OCI-LY1 (cell line): ENCODE results near the gene SFI1.

Experiments used
- H2AFZ ChIP-seq: fragments of 200-600 bp; sonication (generic), shearing (Covaris generic); 2 replicates; pipeline ENCODE4 v1.6.0; 2014; ENCODE audit warnings: antibody characterized with exemption, mild to moderate bottlenecking, low read length
- H3F3A ChIP-seq: fragments of 200-600 bp; sonication (generic), shearing (Covaris generic); 2 replicates; pipeline ENCODE4 v1.6.0; 2014; ENCODE audit warnings: mild to moderate bottlenecking, antibody characterized with exemption, low read length, moderate library complexity; ENCODE audit not compliant: insufficient read depth
- H3K27ac ChIP-seq: fragments of 200-600 bp; sonication (generic); 2 replicates; pipeline ENCODE4 v1.5.1; 2014; ENCODE audit warnings: low read length, mixed run types, mild to moderate bottlenecking, low read depth; ENCODE audit not compliant: poor library complexity, severe bottlenecking
- H3K27me3 ChIP-seq: fragments of 200-600 bp; sonication (generic); 2 replicates; pipeline ENCODE4 v1.6.0; 2014; ENCODE audit warnings: antibody characterized with exemption, mild to moderate bottlenecking, low read length, moderate library complexity; ENCODE audit not compliant: insufficient read depth
- H3K36me3 ChIP-seq: fragments of 200-600 bp; sonication (generic); 2 replicates; pipeline ENCODE4 v1.6.1; 2014; ENCODE audit warnings: mild to moderate bottlenecking, antibody characterized with exemption, low read length, moderate library complexity, mixed read lengths; ENCODE audit not compliant: insufficient read depth
- H3K4me1 ChIP-seq: fragments of 200-600 bp; sonication (generic); 2 replicates; pipeline ENCODE4 v1.5.1; 2014; ENCODE audit warnings: mild to moderate bottlenecking, low read length, moderate library complexity; ENCODE audit not compliant: insufficient read depth, severe bottlenecking
- H3K4me2 ChIP-seq: fragments of 200-600 bp; sonication (generic), shearing (Covaris generic); 2 replicates; pipeline ENCODE4 v1.6.1; 2014; ENCODE audit warnings: low read length
- H3K4me3 ChIP-seq: fragments of 200-600 bp; sonication (generic); 2 replicates; pipeline ENCODE4 v1.5.1; 2014; ENCODE audit warnings: low read length, low read depth, mild to moderate bottlenecking, mixed read lengths; ENCODE audit not compliant: poor library complexity, severe bottlenecking
- H3K79me2 ChIP-seq: fragments of 200-600 bp; shearing (Covaris generic); 2 replicates; pipeline ENCODE4 v1.6.1; 2016; ENCODE audit warnings: mixed run types, low read length, mixed read lengths; ENCODE audit not compliant: insufficient read depth
- H3K9ac ChIP-seq: fragments of 200-600 bp; sonication (generic), shearing (Covaris generic); 2 replicates; pipeline ENCODE4 v1.6.1; 2014; ENCODE audit warnings: mild to moderate bottlenecking, low read length, mixed read lengths
- H3K9me2 ChIP-seq: fragments of 200-600 bp; sonication (generic), shearing (Covaris generic); 2 replicates; pipeline ENCODE4 v1.6.1; 2014; ENCODE audit warnings: low read depth, mild to moderate bottlenecking, low read length, mixed read lengths
- H3K9me3 ChIP-seq: fragments of 200-600 bp; shearing (Covaris generic); 2 replicates; pipeline ENCODE4 v1.6.1; 2014; ENCODE audit warnings: low read length, mixed read lengths
- H4K20me1 ChIP-seq: fragments of 200-600 bp; sonication (generic), shearing (Covaris generic); 2 replicates; pipeline ENCODE4 v1.6.0; 2016; ENCODE audit warnings: mild to moderate bottlenecking, low read length; ENCODE audit not compliant: insufficient read depth
- EZH2 ChIP-seq: fragments of 200-600 bp; sonication (generic), shearing (Covaris generic); IDR thresholded peaks from 2 replicates; pipeline ENCODE4 v1.8.0; 2017; ENCODE audit warnings: borderline replicate concordance, mixed run types, mild to moderate bottlenecking, antibody characterized with exemption, low read length, moderate library complexity, mixed read lengths
- TF ChIP-seq, protein P1 (sequence below): fragments of 200-600 bp; sonication (generic), shearing (Covaris generic); IDR thresholded peaks from 2 replicates; pipeline ENCODE4 v1.5.1; 2017; ENCODE audit warnings: mild to moderate bottlenecking, antibody characterized with exemption, low read length, moderate library complexity, mixed read lengths

Gene SFI1

DNA sequence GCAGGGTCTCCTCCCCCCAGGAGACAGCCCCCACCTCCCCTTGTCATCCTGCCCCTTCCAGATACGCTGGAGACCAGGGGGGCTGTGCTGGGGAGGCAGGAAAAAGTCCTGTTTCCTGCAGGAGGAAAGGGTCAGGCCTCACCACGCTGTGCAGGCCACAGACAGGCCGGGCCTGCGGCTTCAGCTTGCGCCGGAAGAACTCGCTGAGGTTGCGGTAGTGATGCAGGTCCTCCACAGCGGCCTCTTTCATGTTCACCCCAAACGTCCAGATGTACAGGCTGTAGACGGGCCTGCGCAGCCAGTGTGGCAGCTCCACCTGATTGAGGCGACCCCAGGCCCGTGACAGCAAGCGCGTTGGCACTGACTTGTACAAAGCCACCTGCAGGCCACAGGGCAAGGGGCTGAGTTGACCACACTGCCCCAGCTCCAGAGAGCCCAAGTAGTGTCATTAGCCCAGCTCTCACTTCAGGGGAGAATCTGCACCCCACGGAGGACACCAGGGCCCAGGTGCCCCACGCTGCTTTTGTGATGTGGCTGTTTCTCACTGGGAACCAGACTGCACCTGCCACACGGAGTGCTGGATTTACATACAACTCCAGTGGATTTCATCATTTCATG, 125.3 kb downstream of the SFI1 start:
- Histone ChIP-seq H3K79me2 (no peaks in the 10 kb centered on the region), H3F3A (no peaks in the 10 kb centered on the region), H3K9me2 (no peaks in the 10 kb centered on the region), H3K27ac (no peak overlapping the region), H3K4me2 (no peak overlapping the region), H2AFZ (no peak overlapping the region), H3K36me3 (peaks cover 68% of the 10 kb centered on the region), H4K20me1 (no peaks in the 10 kb centered on the region), H3K9me3 (no peaks in the 10 kb centered on the region), H3K4me3 (no peak overlapping the region), H3K9ac (no peak overlapping the region), H3K4me1 (peaks cover 13% of the 10 kb centered on the region), H3K27me3 (no peaks in the 10 kb centered on the region)
- no peak for TF ChIP-seq EZH2
- TF ChIP-seq, protein P1, sequence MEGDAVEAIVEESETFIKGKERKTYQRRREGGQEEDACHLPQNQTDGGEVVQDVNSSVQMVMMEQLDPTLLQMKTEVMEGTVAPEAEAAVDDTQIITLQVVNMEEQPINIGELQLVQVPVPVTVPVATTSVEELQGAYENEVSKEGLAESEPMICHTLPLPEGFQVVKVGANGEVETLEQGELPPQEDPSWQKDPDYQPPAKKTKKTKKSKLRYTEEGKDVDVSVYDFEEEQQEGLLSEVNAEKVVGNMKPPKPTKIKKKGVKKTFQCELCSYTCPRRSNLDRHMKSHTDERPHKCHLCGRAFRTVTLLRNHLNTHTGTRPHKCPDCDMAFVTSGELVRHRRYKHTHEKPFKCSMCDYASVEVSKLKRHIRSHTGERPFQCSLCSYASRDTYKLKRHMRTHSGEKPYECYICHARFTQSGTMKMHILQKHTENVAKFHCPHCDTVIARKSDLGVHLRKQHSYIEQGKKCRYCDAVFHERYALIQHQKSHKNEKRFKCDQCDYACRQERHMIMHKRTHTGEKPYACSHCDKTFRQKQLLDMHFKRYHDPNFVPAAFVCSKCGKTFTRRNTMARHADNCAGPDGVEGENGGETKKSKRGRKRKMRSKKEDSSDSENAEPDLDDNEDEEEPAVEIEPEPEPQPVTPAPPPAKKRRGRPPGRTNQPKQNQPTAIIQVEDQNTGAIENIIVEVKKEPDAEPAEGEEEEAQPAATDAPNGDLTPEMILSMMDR: no peak

DNA sequence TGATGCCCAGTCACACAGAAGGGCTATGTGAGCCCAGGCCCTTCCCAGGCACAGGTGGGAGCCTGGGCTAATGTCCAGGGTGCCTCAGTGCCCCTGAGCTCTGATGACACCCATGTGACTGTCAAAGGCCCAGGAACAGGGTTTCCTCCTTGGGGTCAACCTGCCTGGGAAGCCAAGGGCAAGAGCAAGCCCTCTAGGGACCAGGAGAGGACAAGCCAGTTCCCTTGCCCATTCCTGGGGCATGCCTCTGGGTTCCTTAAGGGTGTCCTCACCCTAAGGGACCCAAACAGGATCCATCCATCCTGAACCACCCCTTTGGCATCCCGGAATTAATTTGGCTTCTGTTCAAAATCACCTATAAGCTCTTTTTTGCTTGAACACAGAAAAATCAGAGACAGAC, 126.6 kb downstream of the SFI1 start:
- H2AFZ ChIP-seq: no peak overlapping the region
- no peak overlapping the region for H3K4me2 ChIP-seq
- H3K9me3 ChIP-seq: no peaks in the 10 kb centered on the region
- no peak overlapping the region; the same call in 1 of the 2 replicates for H3K9ac ChIP-seq
- no peak for TF ChIP-seq EZH2
- TF ChIP-seq, protein P1: no peak
- H3K4me3 ChIP-seq: no peak overlapping the region
- H3F3A ChIP-seq: no peaks in the 10 kb centered on the region
- H4K20me1 ChIP-seq: no peaks in the 10 kb centered on the region
- no peak overlapping the region for H3K27ac ChIP-seq
- H3K9me2 ChIP-seq: no peaks in the 10 kb centered on the region
- H3K4me1 ChIP-seq: peaks cover 21% of the 10 kb centered on the region
- no peaks in the 10 kb centered on the region for H3K27me3 ChIP-seq
- H3K36me3 ChIP-seq: peaks cover 61% of the 10 kb centered on the region
- no peaks in the 10 kb centered on the region for H3K79me2 ChIP-seq

DNA sequence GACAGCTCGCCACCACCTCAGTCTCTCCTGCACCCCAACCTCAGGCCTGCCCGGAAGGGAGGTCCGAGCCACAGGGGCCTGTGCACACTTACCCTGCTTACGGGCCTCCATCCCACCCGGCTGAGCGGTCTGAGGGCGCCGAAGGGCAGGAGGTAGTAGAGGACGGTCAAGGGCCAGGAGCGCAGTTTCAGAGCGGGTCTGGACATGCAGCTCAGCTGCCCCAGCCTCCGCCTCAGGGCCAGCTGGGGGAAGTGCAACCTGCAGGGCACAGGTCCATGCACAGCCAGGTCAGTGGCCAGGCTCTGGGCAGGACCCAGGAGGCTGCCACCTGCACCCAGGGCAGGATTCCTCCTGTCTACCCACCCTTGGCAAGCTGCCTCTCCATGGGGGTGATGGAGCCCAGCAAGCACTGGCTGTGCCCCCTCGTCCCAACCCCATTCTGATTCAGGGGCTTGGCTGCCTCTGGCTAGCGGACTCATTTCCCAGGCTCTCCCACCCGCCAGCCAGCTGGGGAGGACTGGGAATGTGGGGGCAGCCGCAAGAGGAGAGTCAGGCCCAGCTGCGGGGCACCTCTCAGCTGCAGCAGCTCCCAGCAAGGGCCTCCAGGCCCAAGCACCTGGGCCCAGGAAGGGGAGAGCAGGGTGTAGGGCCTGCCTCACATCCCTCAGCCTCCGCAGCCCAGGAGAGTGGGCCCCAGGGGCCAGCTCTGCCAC, 127.4 kb downstream of the SFI1 start:
- Histone ChIP-seq H3K27ac (no peak overlapping the region), H3K4me3 (no peak overlapping the region), H3K9me2 (no peaks in the 10 kb centered on the region), H3K79me2 (no peaks in the 10 kb centered on the region), H3K4me1 (peaks cover 18% of the 10 kb centered on the region), H3K9me3 (no peaks in the 10 kb centered on the region), H4K20me1 (no peaks in the 10 kb centered on the region), H3K9ac (no peak overlapping the region), H3K4me2 (no peak overlapping the region), H3F3A (no peaks in the 10 kb centered on the region), H3K27me3 (no peaks in the 10 kb centered on the region), H3K36me3 (peaks cover 55% of the 10 kb centered on the region), H2AFZ (no peak overlapping the region)
- no peak for TF ChIP-seq EZH2
- TF ChIP-seq, protein P1: no peak
